LNCAP (cell line): ENCODE measurements around the gene CDK10.

Experiments used
- CTCF ChIP-seq: fragments of 450-650 bp; IDR thresholded peaks from 2 replicates; pipeline ENCODE4 v1.5.1; 2017; ENCODE audit warnings: mild to moderate bottlenecking

The CDK10 gene

DNA sequence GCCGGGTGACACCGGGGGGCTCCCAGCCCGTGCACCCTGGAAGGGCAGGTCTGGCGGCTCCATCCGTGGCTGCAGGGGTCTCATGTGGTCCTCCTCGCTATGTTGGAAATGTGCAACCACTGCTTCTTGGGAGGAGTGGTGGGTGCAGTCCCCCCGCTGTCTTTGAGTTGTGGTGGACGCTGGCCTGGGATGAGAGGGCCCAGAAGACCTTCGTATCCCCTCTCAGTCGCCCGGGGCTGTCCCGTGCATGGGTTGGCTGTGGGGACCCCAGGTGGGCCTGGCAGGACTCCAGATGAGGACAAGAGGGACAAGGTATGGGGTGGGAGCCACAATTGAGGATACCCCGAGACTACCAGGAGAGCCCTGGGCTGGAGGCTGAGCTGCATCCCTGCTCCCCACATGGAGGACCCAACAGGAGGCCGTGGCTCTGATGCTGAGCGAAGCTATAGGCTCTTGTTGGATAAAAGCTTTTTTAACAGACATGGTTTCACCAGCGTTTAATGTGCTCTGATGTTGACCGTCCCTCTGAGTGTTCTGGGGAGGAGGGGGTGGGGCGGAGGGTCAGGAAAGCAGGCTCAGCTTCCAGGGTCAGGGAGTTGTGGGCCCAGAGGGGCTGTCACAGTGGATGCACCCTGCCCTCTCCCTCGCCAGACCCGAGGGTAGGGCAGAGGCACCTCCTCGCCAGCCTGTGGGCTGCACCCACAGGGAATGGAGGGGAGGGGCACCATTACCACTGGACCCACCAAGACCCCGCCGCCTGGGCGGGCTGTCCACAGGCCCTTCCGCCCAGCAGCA, 9.6 kb downstream of the CDK10 start:
- TF ChIP-seq CTCF, result no peak

DNA sequence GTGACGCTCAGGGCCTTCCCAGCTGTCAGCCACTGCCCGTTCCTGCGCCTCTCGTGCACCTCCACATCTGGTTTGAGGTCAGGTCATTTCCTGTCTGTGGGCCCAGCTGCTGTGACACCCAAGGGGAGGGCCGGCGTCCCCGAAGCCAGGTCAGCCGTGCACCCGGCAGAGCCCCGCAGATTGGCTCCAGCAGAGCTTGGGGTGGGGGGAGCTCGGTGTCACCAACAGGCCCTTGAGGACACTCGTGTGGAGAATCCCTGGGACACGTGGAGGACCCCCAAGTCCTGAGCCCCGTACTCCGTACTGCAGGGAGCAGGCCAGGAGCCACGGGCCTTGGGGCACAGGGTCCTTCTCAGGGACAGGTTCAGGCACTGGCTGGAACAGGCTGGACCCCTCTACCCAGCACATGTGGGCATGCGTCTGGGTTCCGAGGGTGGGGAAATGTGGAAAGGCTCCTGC, 10.2 kb downstream of the CDK10 start:
- no peak for TF ChIP-seq CTCF

DNA sequence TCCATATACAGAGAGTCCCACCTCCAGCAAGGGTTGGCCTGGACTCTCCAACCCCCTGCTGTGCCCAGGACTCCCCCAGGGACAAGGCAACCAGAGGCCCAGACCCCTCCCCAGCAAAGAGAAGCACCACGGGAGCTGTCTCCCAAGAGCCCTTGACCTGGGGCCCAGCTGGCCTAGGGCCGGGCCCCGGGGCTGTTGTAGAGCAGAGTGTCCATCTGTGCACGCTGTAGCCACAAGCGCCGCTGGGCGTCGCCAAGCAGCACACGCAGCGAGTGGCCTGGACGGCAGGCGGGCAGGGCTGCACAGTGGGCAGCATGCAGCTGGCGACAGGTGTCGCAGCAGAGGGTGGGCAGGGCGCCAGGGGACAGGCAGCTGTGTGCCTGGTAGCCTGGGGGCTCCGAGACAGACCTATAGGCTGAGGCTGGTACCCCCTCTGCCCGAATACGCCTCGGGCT, 10.7 kb downstream of the CDK10 start:
- TF ChIP-seq CTCF, result no peak

DNA sequence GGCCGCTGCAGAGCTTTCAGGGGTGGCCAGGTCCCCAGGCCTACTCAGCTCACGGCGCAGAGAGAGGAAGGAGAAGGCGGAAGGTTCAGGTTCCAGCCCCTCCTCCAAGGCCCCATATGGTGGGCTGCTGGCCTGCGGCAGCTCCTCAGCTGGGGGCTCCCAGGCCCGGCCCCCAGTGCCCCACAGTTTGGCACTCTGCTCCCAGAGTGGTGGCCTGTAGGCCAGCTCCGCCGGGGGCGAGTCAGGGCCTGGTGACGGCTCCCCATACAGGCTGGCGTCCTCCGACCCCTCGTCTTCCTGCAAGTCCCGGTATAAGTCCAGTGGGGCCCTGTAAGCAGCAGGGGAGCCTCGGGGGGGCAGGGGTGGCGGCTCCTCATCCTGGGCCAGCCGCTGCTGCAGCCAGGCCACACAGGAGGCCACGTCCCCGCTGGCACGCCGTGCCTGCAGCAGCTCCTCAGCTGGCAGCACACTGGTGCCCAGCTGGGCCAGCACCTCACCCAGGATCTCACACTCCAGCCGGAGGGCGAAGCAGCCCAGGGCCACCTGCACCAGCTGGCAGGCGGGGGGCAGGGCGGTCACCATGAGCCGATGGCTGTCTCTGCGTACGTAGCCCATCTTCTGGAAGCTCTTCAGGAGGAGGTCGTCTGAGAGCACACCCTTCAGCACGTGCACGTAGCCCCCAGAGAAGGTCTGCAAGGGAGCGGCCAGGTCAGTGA, 11.3 kb downstream of the CDK10 start:
- TF ChIP-seq CTCF, result no peak

DNA sequence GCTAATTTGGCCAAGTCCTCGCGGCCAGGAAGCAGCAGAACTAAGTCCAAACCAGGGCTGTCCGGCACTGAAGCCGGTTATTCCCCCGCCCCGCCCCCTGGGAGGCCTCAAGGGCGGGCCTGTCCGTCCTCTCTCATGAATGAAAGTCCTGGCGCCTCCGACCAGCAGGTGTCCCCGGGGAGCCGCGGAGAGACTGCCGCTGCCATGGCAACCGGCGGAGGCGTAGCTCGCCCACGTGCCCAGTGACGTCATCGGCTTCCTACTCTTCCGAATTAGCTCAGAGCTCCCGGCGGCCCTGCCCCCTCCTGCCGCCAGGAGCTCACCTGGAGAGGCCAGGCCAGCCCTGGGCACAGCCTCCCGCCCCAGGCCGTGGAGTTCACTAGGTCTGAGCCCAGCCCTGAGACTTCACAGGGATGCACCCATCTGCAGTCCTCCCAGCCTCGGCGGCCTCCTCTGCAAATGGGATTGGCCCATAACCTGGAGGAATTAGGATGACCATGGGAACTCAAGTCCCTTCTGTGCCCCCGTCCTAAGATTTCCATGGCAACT, 13.7 kb downstream of the CDK10 start:
- peak; percentile 57 for TF ChIP-seq CTCF

DNA sequence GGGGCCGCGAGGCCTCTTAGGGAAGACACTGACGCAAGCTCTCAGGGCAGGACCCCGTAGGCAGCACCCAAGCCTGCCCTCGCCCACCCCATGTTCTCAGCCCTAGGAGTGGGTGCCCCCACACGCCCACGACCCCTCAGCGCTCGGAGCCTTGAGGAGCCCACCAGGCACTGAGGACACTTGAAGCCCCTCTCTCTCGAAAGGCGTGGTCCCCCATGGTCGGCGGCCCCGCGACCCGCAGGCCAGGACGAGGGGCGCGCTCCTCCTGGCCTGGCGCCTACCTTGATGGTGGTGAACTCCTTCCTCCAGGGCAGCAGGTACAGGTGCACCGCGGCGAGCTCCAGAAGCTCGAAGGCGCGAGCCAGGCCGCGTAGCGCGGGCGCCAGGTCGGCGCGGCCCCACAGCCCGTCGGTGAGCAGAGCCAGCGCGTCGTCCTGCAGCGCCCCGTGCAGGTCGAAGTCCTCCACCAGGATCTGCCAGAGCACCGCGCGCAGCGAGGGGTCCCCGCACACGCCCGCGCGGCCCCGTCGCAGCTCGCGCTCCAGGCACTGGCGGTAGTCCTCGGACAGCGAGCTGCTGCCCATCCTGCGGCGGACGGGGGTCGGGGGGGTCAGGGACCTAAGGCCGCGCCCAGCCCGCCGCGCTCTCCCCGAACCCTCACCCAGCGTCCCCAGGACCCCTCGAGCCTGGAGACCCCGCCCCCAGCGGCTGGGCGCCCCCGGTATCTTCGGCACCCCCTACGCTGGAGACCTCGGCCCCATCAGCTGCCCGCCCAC, 14.3 kb downstream of the CDK10 start:
- peak; percentile 45 for TF ChIP-seq CTCF
